ENCODE measurements around the gene SETBP1.

GRCh38 chr18:44763327-44763726 lies 82.6 kb downstream of the SETBP1 start:
- no peak for TF ChIP-seq CTCF (IDR thresholded peaks at IDR 0.05)
- TF ChIP-seq EP300 (IDR thresholded peaks at IDR 0.05), result no peak
- no peak for TF ChIP-seq POLR2A (IDR thresholded peaks at IDR 0.05)
- no peak for TF ChIP-seq POLR2AphosphoS5 (IDR thresholded peaks at IDR 0.05)

All from stomach (tissue), 4 donors.